ENCODE measurements around the gene PLXNB3. TPM values are rescaled to one million over a fixed set of nuclear protein-coding genes. Genes with fewer than 3 reads are reported as not detected.
A peak's percentile ranks its signal among the peaks of the same experiment; 100 is the strongest.

The PLXNB3 gene
- total and polyA plus RNA-seq, 2 donors: 5.9 to 25.8 TPM

GRCh38 chrX:153776611-153777045, 12.6 kb downstream of the PLXNB3 start:
- no peak overlapping the region for H3K4me3 ChIP-seq (ENCODE audit: low read depth, low read length)
- no peaks in the 10 kb centered on the region for H3K36me3 ChIP-seq (ENCODE audit: insufficient read depth)
- no peak overlapping the region for H3K27ac ChIP-seq (ENCODE audit: low read depth)
- H3K4me1 ChIP-seq (ENCODE audit: insufficient read depth): no peaks in the 10 kb centered on the region
- DNase-seq (ENCODE audit: extremely low spot score): no peak
- WGBS: 90% methylated on average over 14 of the region's 22 CpGs

DNA sequence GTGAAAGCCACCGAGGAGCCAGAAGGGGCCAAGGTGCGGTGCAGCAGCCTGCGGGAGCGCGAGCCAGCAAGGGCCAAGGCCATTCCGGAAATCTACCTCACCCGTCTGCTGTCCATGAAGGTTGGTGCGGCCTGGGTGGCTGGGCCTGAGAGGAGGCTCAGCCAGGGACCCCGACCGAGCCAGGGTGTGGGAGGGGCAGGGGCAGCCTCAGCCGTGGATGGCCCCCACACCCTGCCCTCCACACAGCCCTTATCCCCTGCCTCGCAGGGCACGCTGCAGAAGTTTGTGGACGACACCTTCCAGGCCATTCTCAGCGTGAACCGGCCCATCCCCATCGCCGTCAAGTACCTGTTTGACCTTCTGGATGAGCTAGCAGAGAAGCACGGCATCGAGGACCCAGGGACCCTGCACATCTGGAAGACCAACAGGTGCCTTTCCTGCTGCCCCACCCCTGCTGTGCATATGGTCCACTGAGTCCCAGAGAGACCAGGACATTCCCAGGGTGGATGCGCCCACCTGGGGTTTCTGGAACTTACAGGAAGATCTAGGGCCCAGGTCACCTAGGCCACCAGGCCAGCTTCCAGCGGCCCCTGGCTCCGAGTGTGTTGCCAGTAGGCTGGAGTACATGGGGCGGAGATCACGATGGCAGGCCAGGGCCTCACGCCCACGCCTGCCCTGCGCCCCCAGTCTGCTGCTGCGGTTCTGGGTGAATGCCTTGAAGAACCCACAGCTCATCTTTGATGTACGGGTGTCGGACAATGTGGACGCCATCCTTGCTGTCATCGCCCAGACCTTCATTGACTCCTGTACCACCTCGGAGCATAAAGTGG, 13.4 kb downstream of the PLXNB3 start:
- H3K4me1 ChIP-seq (ENCODE audit: insufficient read depth): no peaks in the 10 kb centered on the region
- DNase-seq (ENCODE audit: extremely low spot score): no peak
- no peak overlapping the region for H3K27ac ChIP-seq (ENCODE audit: low read depth)
- H3K36me3 ChIP-seq (ENCODE audit: insufficient read depth): no peaks in the 10 kb centered on the region
- WGBS: 90% methylated on average over 34 of the region's 34 CpGs
- no peak overlapping the region for H3K4me3 ChIP-seq (ENCODE audit: low read depth, low read length)

- Histone ChIP-seq H3K4me1 (ENCODE audit: insufficient read depth) (no peaks in the 10 kb centered on the region), H3K4me3 (ENCODE audit: low read depth, low read length) (no peak overlapping the region), H3K27ac (ENCODE audit: low read depth) (no peak overlapping the region), H3K36me3 (ENCODE audit: insufficient read depth) (no peaks in the 10 kb centered on the region)
- no peak for DNase-seq (ENCODE audit: extremely low spot score)
- WGBS: 59% methylated on average over 17 of the region's 17 CpGs
These were observed 14.1 kb downstream of the PLXNB3 start for GRCh38 chrX:153778181-153778580.

DNA sequence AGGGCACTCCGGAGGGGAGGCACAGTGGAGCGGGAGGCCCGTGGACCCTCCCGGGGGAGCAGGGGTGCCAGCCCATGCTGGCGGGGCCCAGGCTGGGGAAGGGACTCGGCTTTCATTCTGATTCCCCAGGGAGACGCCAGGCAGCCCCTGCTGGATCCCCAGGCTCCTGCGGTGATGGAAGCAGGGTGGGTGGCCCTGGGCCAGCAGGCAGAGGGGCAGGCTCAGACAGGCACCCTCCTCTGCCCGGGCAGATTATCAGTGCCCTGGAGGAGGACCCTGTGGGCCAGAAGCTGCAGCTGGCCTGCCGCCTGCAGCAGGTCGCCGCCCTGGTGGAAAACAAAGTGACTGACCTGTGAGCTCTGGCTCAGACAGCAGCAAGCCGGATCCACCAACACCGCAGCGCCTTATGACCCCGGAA, 14.6 kb downstream of the PLXNB3 start:
- DNase-seq (ENCODE audit: extremely low spot score): no peak
- WGBS: 73% methylated on average over 16 of the region's 16 CpGs
- no peak overlapping the region for H3K4me3 ChIP-seq (ENCODE audit: low read depth, low read length)
- no peaks in the 10 kb centered on the region for H3K36me3 ChIP-seq (ENCODE audit: insufficient read depth)
- no peak overlapping the region for H3K27ac ChIP-seq (ENCODE audit: low read depth)
- no peaks in the 10 kb centered on the region for H3K4me1 ChIP-seq (ENCODE audit: insufficient read depth)

GRCh38 chrX:153779891-153780677, 16.0 kb downstream of the PLXNB3 start:
- Histone ChIP-seq H3K27ac (ENCODE audit: low read depth) (no peak overlapping the region), H3K36me3 (ENCODE audit: insufficient read depth) (no peaks in the 10 kb centered on the region), H3K4me1 (ENCODE audit: insufficient read depth) (no peaks in the 10 kb centered on the region), H3K4me3 (ENCODE audit: low read depth, low read length) (no peak overlapping the region)
- DNase-seq (ENCODE audit: extremely low spot score): no peak
- WGBS: 63% methylated on average over 18 of the region's 18 CpGs

GRCh38 chrX:153780678-153781427, 16.8 kb downstream of the PLXNB3 start, which contains the start of gene SRPK3:
SRPK3 (plus strand) TSS chrX:153781041; CDS start chrX:153781087, 46 bp downstream.
- H3K27ac ChIP-seq (ENCODE audit: low read depth): peak within 1 kb of the TSS; percentile 43
- DNase-seq (ENCODE audit: extremely low spot score): no peak
- H3K4me3 ChIP-seq (ENCODE audit: low read depth, low read length): no peak within 1 kb of the TSS
- H3K36me3 ChIP-seq (ENCODE audit: insufficient read depth): peaks cover 4% of the 10 kb centered on the region
- 7% methylated on average over 52 of the region's 52 CpGs for WGBS
- no peaks in the 10 kb centered on the region for H3K4me1 ChIP-seq (ENCODE audit: insufficient read depth)

- H3K4me3 ChIP-seq (ENCODE audit: low read depth, low read length): no peak overlapping the region
- peaks cover 4% of the 10 kb centered on the region for H3K36me3 ChIP-seq (ENCODE audit: insufficient read depth)
- no peak overlapping the region for H3K27ac ChIP-seq (ENCODE audit: low read depth)
- H3K4me1 ChIP-seq (ENCODE audit: insufficient read depth): no peaks in the 10 kb centered on the region
- 63% methylated on average over 24 of the region's 24 CpGs for WGBS
- no peak for DNase-seq (ENCODE audit: extremely low spot score)
These were observed 17.5 kb downstream of the PLXNB3 start for GRCh38 chrX:153781428-153782047.

GRCh38 chrX:153782313-153782712, 18.3 kb downstream of the PLXNB3 start:
- DNase-seq (ENCODE audit: extremely low spot score): no peak
- no peak overlapping the region for H3K4me3 ChIP-seq (ENCODE audit: low read depth, low read length)
- no peak overlapping the region for H3K27ac ChIP-seq (ENCODE audit: low read depth)
- WGBS: 66% methylated on average over 11 of the region's 11 CpGs
- H3K36me3 ChIP-seq (ENCODE audit: insufficient read depth): peaks cover 4% of the 10 kb centered on the region
- H3K4me1 ChIP-seq (ENCODE audit: insufficient read depth): no peaks in the 10 kb centered on the region

DNA sequence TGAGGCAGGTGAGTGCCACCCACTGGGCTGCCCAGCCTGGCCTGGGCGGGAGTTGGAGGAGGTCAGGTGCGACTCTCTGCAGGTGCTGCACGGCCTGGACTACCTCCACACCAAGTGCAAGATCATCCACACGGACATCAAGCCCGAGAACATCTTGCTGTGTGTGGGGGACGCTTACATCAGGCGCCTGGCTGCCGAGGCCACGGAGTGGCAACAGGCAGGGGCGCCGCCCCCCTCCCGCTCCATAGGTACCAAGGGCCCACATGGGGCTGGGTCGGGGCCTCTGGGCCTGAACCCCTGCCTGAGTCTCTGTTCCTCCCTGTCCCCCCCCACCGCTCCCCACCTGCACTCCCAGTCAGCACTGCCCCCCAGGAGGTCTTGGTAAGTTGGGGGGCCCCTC, 18.8 kb downstream of the PLXNB3 start:
- Histone ChIP-seq H3K27ac (ENCODE audit: low read depth) (no peak overlapping the region), H3K4me3 (ENCODE audit: low read depth, low read length) (no peak overlapping the region), H3K4me1 (ENCODE audit: insufficient read depth) (no peaks in the 10 kb centered on the region), H3K36me3 (ENCODE audit: insufficient read depth) (peaks cover 4% of the 10 kb centered on the region)
- WGBS: 91% methylated on average over 14 of the region's 14 CpGs
- DNase-seq (ENCODE audit: extremely low spot score): no peak

DNA sequence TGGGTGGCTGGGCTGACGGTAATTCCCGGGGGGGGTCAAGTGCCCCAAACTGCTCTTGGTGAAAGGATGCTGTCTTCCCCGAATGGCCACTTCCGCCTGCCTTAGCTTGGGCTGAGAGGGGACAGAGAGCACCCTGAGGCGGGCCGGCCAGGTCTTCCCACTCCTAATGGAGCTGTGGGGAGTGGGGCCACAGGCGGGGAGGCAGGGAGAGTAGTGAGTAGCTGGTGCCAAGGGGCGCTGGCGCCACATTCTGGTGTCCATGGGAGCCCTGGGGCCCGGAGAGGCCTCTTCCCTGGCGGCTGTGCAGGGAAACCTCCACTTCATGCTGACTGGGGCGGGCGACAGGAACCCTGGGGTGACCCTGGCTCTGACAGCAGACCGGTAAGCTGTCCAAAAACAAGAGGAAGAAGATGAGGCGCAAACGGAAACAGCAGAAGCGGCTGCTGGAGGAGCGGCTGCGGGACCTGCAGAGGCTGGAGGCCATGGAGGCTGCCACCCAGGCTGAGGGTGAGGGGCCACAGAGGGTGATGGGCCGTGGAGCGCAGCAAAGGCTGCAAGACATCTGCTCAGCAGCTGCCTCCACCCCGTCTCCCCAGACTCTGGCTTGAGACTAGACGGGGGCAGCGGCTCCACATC, 19.4 kb downstream of the PLXNB3 start:
- Histone ChIP-seq H3K36me3 (ENCODE audit: insufficient read depth) (peaks cover 4% of the 10 kb centered on the region), H3K4me1 (ENCODE audit: insufficient read depth) (no peaks in the 10 kb centered on the region), H3K27ac (ENCODE audit: low read depth) (no peak overlapping the region), H3K4me3 (ENCODE audit: low read depth, low read length) (no peak overlapping the region)
- WGBS: 77% methylated on average over 24 of the region's 24 CpGs
- no peak for DNase-seq (ENCODE audit: extremely low spot score)

GRCh38 chrX:153784325-153784967, 20.4 kb downstream of the PLXNB3 start:
- Histone ChIP-seq H3K4me3 (ENCODE audit: low read depth, low read length) (no peak overlapping the region), H3K4me1 (ENCODE audit: insufficient read depth) (no peaks in the 10 kb centered on the region), H3K36me3 (ENCODE audit: insufficient read depth) (peaks cover 4% of the 10 kb centered on the region), H3K27ac (ENCODE audit: low read depth) (no peak overlapping the region)
- 86% methylated on average over 27 of the region's 27 CpGs for WGBS
- DNase-seq (ENCODE audit: extremely low spot score): no peak

DNA sequence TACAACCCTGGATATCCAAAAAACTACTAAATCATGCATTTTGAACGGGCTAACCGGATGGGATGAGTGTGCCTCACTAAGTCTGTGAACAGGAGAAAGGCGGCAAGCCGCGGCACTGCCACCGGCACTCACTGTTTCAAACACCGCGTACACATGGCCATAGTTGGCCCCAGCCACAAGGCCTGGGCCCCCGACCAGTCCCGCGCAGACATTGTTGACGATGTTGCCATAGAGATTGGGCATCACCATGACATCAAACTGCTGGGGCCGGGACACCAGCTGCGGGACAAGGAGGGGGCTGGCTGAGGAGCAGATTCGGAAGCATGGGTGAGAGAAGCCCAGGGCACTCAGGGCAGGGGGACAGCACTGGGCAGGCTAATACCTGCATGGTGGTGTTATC, 22.6 kb downstream of the PLXNB3 start:
- 69% methylated on average over 15 of the region's 15 CpGs for WGBS
- Histone ChIP-seq H3K36me3 (ENCODE audit: insufficient read depth) (peaks cover 4% of the 10 kb centered on the region), H3K4me3 (ENCODE audit: low read depth, low read length) (no peak overlapping the region), H3K4me1 (ENCODE audit: insufficient read depth) (no peaks in the 10 kb centered on the region), H3K27ac (ENCODE audit: low read depth) (no peak overlapping the region)
- no peak for DNase-seq (ENCODE audit: extremely low spot score)

All from urinary bladder (tissue), 4 donors.